ENCODE data around the gene GSTM4.
A peak's percentile ranks its signal among the peaks of the same experiment; 100 is the strongest.
"Not testable (repeated sequence)": the region's sequence is repeated elsewhere in the genome, so short reads cannot be mapped to it uniquely, and the experiment has no call there.

GSTM4 gene

DNA sequence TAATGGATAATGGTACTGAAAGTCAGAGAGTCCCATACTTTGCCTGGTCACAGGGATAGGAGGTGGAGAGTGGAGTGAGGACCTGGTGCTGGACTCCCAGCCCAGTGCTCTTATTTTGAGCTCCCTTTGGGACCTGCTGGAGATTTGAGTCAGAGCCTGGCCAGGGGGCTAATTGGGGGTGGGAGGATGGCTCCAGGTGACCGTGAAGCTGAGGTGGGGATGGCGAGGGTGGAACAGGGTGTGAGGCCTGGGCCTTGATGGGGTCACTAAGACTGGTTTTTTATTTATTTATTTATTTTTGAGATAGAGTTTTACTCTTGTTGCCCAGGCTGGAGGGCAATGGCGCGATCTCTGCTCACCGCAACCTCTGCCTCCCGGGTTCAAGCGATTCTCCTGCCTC, 18.5 kb upstream of the GSTM4 start:
- DNase-seq (ENCODE audit: low read depth in 2 of 2), result no peak

DNA sequence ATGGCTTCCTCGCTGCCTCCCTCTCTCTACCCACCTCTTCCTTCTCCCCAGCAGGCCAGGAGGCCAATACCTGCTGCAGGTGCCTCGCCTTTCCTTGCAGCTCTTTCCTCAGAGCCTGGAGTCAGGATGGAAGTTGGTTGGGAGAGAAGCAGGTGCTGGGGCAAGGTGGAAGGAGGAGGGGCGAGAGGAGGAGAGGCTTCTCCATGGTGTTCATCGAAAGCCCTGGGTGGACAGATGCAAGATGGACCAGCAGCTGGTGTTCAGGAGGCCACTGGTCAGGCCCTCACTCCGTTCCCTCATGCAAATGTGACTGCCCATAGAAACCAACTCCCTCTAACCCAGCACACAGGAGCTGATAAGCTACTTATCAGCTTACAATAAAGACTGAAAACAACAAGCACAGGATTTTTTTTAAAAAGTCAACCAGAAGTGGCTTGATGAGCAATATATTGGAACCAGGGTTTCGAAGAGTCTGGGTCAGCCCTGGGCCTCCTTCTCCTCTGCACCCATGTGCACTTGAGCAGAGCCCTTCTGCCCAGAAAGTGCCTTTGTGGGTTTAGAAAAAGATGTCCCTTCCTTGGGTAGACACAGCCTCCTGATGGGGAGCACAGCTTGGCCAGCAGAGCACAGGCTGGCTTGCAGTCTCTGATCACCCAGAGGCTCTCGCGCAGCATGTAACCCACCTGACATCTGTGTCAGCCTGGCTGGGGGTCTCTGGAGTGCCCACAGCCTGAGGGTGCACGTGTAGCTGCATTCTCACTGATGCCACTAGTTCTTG, 16.6 kb upstream of the GSTM4 start:
- no peak for DNase-seq (ENCODE audit: low read depth in 2 of 2)

- DNase-seq (ENCODE audit: low read depth in 2 of 2), result no peak
Observed at GRCh38 chr1:109639841-109640184, 16.1 kb upstream of the GSTM4 start.

DNA sequence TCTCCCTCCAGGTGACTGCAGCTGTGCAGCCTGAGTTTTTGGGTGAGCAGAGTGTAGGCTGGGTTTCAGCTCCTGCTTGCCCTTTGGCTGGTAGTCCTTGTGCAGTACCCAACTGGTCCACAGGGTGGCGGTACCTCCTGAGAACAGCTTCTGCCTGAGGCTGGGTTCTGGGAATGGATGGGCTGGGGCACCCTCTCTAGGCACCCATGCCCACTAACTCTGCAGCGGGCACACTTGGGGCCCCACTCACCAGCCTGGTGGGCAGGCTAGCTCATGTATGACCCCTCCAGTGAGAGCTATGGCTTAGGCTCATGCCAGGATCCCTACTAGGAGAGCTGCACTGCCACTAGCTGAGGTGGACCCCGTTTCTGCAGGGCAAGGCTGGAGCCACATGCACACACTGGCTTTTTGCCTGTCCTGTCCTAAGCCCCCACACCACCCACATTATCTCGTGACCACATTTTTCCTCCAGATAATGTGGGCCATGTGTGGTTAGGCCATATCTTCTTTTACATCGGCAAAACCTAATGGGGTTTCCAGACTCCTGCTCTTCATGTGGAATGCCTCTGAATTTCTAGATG, 15.5 kb upstream of the GSTM4 start:
- DNase-seq (ENCODE audit: low read depth in 2 of 2), result peak; percentile 73 to 94

GRCh38 chr1:109641078-109641740, 14.7 kb upstream of the GSTM4 start:
- DNase-seq (ENCODE audit: low read depth in 2 of 2), result no peak

DNA sequence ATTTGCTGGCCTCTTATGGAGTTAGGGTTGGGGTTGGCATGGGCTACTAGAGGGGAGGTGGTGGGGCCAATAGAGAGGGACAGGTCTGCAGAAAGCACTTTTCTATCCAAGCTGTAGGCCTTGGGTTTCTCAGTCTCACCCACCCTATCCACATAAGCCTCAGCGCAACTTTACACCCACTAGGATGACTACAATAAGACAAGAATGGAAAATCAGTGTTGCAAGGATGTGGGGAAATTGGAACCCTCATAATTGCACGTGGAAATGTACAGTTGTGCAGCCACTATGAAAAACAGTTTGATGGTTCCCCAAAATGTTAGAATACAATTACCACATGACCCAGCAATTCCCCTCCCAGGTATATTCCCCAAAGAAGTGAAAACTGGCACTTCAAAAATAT, 14.0 kb upstream of the GSTM4 start:
- DNase-seq (ENCODE audit: low read depth in 2 of 2), result no peak

DNA sequence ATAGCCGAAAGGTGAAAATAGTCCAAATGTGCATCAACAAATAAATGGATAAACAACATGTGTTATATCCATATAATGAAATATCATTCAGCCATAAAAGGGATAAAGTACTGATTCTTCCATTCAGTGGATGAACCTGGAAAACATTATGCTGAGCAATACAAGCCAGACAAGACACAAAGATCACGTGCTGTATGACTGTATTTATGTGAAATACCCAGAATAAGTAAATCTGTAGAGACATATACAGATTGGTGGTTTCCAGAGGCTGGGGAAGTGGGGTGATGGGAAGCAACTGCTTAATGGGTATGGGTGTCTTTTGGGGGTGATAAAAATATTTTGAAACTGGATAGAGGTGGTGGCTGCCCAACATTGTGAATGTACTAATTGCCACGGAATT, 13.3 kb upstream of the GSTM4 start:
- no peak for DNase-seq (ENCODE audit: low read depth in 2 of 2)

DNA sequence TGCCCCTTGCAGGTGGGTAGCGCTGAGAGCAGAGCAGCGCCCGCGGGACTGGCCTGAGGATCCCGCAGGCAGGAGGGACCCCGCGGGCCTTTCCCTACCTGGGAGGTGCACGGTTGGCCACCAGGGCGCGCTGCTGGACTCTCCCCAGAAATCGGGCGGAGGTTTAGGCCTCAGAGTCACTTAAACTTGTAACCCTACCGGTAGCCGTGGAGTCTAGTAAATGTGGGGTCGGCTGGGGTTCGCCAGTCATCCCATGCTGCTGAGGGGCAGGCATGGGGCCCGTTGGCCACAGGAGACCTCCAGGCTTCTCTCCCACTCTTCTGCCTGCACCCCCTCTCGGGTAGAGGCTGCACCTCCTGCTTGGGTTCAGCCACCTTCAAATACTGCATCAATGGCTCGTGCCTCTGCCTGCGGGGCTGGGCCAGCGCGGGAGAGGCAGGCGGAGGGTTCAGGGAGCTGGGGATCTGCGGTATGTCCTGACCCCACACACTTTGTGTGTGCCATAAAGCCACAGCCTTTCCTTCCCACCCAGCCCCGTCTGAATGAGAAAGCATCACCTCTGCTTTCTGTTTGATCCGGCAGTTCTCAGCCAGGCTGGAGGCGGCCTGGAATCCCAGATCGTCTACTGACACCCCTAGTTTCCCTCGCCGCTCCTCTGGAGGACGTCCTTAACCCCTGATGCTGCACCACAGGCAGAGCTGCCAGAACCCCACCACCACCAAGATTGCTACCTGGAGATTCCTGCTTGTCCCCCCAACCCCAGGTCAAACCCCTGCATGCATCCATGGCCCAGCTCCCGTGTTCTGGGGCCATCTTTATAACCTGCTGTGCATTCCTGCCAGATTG, 12.3 kb upstream of the GSTM4 start:
- DNase-seq (ENCODE audit: low read depth in 2 of 2), result peak; percentile 78 to 86

DNA sequence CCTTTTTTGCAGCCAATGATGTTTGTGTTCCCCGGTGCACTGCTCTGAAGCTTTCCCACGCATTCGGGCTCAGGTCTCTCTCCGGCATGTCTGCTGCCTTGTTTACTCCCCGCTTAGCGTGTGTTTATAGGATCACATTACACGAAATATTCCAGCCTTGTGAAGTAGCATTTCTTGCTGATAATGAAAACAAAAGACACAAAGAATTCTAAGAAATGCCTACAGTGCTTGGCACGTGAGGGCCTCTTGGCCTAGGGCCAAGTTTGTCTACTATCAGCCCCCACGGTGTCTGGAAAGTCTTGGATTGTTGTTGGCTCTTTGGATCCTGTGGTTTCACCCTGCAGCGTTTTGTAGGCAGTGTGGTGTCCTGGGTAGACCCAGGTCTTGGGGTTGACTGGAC, 11.2 kb upstream of the GSTM4 start:
- DNase-seq (ENCODE audit: low read depth in 2 of 2), result no peak

GRCh38 chr1:109649491-109649914, 6.4 kb upstream of the GSTM4 start:
- no peak for DNase-seq (ENCODE audit: low read depth in 2 of 2)

GRCh38 chr1:109650609-109651008, 5.3 kb upstream of the GSTM4 start:
- DNase-seq (ENCODE audit: low read depth in 2 of 2), result no peak

DNA sequence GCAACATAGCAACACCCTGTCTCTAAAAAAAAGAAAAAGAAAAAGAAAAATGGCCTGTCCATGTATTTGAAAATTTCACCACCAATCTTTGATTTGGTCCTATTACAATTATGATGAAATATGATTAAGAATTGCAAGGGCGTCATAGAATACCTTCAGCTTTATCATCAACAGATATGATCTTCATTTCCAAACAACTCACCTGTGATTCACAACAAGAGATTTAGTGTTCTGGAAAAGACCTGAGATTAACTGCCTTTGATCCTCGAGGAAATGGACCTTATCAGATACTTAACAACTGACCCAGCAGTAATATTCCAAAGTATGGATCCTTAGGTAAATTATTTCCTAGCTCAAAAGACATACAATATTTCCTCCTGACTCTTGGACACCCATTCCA, 3.5 kb upstream of the GSTM4 start:
- DNase-seq (ENCODE audit: low read depth in 2 of 2), result no peak

- no peak for DNase-seq (ENCODE audit: low read depth in 2 of 2)
Observed at GRCh38 chr1:109653306-109653705, 2.6 kb upstream of the GSTM4 start.

GRCh38 chr1:109654519-109654918, 1.4 kb upstream of the GSTM4 start:
- no peak for DNase-seq (ENCODE audit: low read depth in 2 of 2)

DNA sequence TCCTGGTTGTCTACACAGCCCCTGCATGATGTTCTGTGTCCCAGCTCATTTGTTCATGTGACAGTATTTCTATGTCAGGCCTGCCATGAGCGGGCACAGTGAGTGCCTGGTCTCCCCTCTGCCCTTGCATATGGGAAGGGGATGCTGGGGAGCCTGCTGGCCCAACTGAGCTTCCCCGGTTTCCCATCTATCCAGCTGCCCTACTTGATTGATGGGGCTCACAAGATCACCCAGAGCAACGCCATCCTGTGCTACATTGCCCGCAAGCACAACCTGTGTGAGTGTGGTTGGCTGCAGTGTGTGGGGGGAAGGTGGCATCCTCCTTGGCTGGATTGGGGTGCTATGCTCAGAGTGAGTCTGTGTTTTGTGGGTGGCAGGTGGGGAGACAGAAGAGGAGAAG, 1.5 kb downstream of the GSTM4 start:
- no peak for DNase-seq (ENCODE audit: low read depth in 2 of 2)

DNA sequence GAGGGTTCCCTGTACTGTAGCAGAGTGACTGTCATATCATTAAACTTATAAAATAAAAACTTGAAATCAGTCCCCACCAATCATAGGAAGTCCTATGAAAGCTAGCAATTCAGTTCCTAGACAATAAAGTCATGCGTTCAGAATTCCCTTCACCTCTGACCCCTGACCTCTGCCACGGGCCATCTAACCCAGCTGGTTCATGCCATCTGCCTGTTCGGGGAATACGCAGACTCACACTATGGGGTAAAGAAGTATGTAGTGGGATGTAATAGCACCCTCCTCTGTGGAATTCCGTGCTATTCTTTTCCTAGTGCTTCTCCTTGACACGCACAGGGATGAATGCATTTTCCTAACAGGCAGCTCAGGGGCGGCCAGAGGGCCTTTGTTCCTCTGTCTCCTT, 2.1 kb downstream of the GSTM4 start:
- DNase-seq (ENCODE audit: low read depth in 2 of 2), result no peak

- DNase-seq (ENCODE audit: low read depth in 2 of 2), result no peak
Observed at GRCh38 chr1:109658533-109659042, 2.7 kb downstream of the GSTM4 start.

- no peak for DNase-seq (ENCODE audit: low read depth in 2 of 2)
Observed at GRCh38 chr1:109659145-109659544, 3.2 kb downstream of the GSTM4 start.

GRCh38 chr1:109659997-109660690, 4.2 kb downstream of the GSTM4 start:
- DNase-seq (ENCODE audit: low read depth in 2 of 2), result no peak

- DNase-seq (ENCODE audit: low read depth in 2 of 2), result not testable (repeated sequence)
Observed at GRCh38 chr1:109660691-109661026, 4.8 kb downstream of the GSTM4 start.

DNA sequence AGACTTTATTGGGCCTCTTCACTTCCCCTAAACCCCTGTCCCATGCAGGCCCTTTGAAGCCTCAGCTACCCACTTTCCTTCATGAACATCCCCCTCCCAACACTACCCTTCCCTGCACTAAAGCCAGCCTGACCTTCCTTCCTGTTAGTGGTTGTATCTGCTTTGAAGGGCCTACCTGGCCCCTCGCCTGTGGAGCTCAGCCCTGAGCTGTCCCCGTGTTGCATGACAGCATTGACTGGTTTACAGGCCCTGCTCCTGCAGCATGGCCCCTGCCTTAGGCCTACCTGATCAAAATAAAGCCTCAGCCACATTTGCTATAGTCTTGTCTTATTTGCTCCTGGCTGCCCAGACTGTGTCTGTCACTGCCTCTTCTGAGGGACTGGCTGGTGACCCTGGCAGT, 5.5 kb downstream of the GSTM4 start:
- no peak for DNase-seq (ENCODE audit: low read depth in 2 of 2)

DNA sequence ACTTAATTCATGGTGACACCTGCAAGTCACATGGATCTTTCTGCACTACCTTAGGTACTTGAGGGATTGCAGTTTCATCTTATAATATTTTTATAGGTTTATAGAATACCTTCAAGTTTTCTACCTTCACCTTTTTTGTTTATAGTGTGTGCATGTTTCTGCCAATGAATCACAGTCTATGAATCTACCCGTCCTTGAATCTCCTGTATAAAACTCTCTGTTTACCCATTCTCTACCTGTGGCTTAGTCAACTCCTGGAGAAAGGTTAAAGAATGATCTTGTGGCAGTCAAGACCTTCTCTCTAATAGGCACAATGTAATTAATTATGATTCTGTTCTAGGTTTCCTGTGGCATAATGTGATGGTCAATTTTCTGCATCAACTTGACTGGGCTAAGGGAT, 8.8 kb downstream of the GSTM4 start:
- no peak for DNase-seq (ENCODE audit: low read depth in 2 of 2)
